ENCODE data around the gene TBCD.
"Not testable (repeated sequence)": the region's sequence is repeated elsewhere in the genome, so short reads cannot be mapped to it uniquely, and the experiment has no call there.

The TBCD gene

DNA sequence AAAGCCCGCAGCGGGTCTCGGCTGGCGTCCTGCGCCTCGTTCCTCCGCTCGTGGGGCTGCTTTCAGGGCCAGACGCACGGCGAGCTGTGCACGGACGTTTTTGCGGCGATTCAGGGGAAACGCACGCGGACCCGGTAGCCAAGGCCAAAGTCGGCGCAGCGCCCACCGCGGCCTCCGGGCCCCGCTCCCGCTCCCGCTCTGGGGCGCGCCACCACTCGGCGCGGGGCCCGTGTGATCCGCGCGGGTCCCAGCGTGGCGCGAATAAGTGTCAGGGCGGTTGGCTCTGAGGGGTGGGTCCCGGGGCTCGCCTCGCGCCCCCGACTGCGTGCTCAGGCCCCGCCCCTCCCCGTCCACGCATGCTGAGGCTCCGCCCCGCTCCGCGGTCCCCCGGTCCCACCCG is 694 bp upstream of the TBCD start:
- Histone ChIP-seq H3K36me3 (ENCODE audit: control insufficient read depth, insufficient read depth, low read length) (no peaks in the 10 kb centered on the region), H3K4me1 (ENCODE audit: control insufficient read depth, insufficient read depth, low read length) (peaks cover 20% of the 10 kb centered on the region), H3K9ac (ENCODE audit: low read depth, low read length) (no peak overlapping the region), H3K27me3 (ENCODE audit: control insufficient read depth, insufficient read depth, low read length) (no peaks in the 10 kb centered on the region), H3K9me3 (ENCODE audit: control insufficient read depth, insufficient read depth, low read length) (peaks cover 2% of the 10 kb centered on the region; the same call in 1 of the 2 replicates), H3K27ac (ENCODE audit: low read depth, low read length) (no peak overlapping the region), H3K4me3 (ENCODE audit: low read depth, low read length) (peak overlapping the region; percentile 68)

DNA sequence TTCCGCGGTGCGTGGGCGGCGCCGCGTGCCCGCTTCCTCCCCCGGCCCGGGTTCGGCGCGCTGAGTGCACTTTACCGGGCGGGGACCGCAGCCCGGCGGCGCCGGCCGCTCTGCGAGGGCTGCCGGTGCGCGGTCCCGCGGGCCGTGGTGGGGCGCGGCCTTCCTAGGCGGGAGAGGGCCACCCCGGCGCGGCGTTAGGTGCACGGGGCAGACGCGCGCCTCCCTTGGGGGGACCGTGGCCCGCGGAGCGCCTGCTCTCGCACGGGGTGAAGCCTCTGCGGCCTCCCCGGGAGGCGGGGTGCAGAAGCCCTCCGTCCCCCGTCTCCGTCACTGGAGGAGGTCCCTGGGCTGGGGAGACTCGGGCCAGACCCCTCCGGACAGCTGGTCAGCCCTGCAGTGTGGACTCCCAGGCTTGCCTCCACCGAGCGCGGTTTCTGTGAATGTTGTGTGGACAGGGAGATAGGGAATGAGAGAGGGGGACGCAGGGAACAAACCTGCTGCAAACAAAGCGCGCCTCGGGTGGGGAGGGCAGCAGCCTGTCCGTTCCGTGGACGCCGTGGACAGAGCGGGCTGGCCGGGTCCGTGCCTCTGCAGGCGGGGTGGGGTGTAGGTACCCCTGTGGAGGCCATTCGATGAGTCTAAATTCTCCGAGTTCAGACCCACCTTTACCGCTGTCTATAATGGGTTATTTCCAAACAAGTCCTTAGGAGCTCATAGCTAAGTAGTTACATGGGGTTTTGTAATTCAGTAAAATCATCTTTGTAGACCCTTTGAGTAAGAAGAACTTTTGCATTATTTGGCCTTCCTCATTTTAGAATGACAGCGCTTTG is 721 bp downstream of the TBCD start:
- Histone ChIP-seq H3K9ac (ENCODE audit: low read depth, low read length) (peak overlapping the region; percentile 81), H3K9me3 (ENCODE audit: control insufficient read depth, insufficient read depth, low read length) (no peaks in the 10 kb centered on the region), H3K36me3 (ENCODE audit: control insufficient read depth, insufficient read depth, low read length) (peaks cover 7% of the 10 kb centered on the region; the same call in 1 of the 2 replicates), H3K4me3 (ENCODE audit: low read depth, low read length) (peak overlapping the region; percentile 90), H3K4me1 (ENCODE audit: control insufficient read depth, insufficient read depth, low read length) (peaks cover 21% of the 10 kb centered on the region), H3K27ac (ENCODE audit: low read depth, low read length) (peak overlapping the region; percentile 78), H3K27me3 (ENCODE audit: control insufficient read depth, insufficient read depth, low read length) (no peaks in the 10 kb centered on the region)

DNA sequence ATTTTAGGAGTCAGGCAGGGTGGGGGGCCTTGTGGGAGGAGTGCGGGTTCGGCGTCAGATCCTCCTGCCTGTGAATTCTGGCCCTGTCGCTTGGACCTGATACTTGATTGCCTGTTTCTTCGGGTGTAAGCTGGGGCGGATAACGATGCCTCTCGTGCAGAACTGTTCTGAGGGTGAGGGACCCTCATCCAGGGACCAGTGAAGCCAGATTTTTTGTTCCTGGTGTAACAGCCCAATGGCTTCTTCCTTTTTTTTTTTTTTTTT is 1.3 kb downstream of the TBCD start:
- Histone ChIP-seq H3K27ac (ENCODE audit: low read depth, low read length) (no peak overlapping the region), H3K4me3 (ENCODE audit: low read depth, low read length) (peak overlapping the region; percentile 90), H3K9ac (ENCODE audit: low read depth, low read length) (no peak overlapping the region)

DNA sequence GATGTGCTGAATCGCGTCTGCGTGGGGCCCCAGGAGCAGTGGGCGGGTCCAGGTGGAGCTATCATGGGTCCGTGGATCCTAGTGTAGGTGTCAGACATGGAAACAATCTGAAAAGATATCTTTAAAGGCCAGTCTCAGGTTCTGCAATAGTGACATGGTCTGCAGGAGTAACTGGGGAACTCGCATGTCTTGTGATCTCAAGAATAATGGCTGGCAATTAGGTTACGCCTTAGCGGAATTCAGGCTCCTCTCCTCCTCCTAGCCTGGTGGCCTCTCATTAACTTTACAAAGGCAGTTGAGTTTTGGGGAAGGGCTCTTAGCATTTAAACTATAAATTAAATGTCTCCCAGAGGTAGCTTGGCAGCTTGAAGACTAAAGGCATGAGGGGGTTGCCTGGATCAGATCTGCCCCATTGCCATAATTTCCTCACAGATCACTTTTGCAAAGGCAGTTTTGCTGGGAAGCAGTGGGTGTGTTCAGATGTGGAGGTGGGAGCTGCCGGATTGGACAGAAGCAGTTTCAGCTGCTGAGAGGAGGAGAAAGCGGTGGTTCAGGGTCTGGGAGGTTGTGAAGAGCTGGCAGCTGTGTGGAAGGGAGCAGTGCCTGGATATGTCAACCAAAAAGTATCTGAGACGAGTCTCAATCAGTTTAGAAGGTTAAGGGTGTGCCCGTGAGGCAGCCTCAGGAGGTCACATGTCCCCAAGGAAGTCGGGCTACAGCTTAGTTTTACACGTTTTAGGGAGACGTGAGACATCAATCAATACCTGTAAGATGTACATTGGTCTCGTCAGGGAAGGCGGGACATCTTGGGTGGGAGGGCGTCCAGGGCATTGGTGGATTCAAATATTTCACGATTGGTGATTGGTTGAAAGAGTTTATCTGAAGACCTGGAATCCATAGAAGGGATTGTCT is 2.7 kb downstream of the TBCD start:
- Histone ChIP-seq H3K9ac (ENCODE audit: low read depth, low read length) (no peak overlapping the region; the same call in 1 of the 2 replicates), H3K9me3 (ENCODE audit: control insufficient read depth, insufficient read depth, low read length) (no peaks in the 10 kb centered on the region), H3K4me3 (ENCODE audit: low read depth, low read length) (peak overlapping the region; percentile 43), H3K27me3 (ENCODE audit: control insufficient read depth, insufficient read depth, low read length) (no peaks in the 10 kb centered on the region), H3K27ac (ENCODE audit: low read depth, low read length) (peak overlapping the region; percentile 74), H3K36me3 (ENCODE audit: control insufficient read depth, insufficient read depth, low read length) (peaks cover 12% of the 10 kb centered on the region; the same call in 1 of the 2 replicates), H3K4me1 (ENCODE audit: control insufficient read depth, insufficient read depth, low read length) (peaks cover 21% of the 10 kb centered on the region)

More for the DNA sequence above, 1.3 kb downstream of the TBCD start:
- H3K9me3 ChIP-seq (ENCODE audit: control insufficient read depth, insufficient read depth, low read length), result no peaks in the 10 kb centered on the region
- H3K36me3 ChIP-seq (ENCODE audit: control insufficient read depth, insufficient read depth, low read length), result peaks cover 12% of the 10 kb centered on the region; the same call in 1 of the 2 replicates
- H3K27me3 ChIP-seq (ENCODE audit: control insufficient read depth, insufficient read depth, low read length), result no peaks in the 10 kb centered on the region
- H3K4me1 ChIP-seq (ENCODE audit: control insufficient read depth, insufficient read depth, low read length), result peaks cover 21% of the 10 kb centered on the region

DNA sequence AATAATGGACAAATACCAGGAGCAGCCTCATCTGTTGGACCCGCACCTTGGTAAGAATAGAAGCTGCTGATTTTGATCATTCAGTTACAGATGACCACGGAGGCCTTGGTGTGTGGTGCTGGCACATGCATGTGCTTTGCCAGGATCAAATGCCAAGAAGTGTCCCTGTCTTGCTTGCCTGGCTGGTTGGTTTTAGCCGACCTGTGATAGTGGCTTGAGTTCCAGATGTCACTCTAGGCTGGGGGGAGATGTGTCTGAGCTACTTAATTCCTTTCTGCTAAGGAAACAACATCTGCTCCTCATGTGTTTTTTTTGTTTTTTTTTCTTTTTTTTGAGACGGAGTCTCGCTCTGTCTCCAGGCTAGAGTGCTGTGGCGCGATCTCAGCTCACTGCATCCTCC is 4.3 kb downstream of the TBCD start:
- Histone ChIP-seq H3K4me3 (ENCODE audit: low read depth, low read length) (no peak overlapping the region), H3K36me3 (ENCODE audit: control insufficient read depth, insufficient read depth, low read length) (peaks cover 23% of the 10 kb centered on the region), H3K27ac (ENCODE audit: low read depth, low read length) (no peak overlapping the region)

DNA sequence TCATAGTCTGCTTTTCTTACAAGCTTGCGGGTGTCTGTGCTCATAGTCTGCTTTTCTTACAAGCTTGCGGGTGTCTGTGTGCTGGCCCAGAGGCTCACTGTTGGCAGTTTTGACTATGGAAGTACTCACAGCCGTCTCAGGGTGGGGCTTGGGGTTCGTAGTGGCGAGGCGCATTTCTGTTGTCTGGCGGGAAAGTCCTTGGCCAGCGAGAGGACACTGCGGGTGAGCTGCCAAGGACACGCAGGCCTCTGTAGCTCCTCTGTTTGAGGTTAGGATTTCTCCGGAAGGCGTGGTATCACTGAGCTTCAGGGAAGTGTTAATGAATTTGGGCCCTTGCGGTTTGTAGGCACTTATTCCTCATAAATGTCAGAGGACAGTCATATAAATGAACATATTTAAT is 13.5 kb downstream of the TBCD start:
- Histone ChIP-seq H3K36me3 (ENCODE audit: control insufficient read depth, insufficient read depth, low read length) (peaks cover 73% of the 10 kb centered on the region), H3K9ac (ENCODE audit: low read depth, low read length) (no peak overlapping the region), H3K27me3 (ENCODE audit: control insufficient read depth, insufficient read depth, low read length) (no peaks in the 10 kb centered on the region), H3K4me3 (ENCODE audit: low read depth, low read length) (no peak overlapping the region), H3K9me3 (ENCODE audit: control insufficient read depth, insufficient read depth, low read length) (no peaks in the 10 kb centered on the region), H3K27ac (ENCODE audit: low read depth, low read length) (no peak overlapping the region), H3K4me1 (ENCODE audit: control insufficient read depth, insufficient read depth, low read length) (no peaks in the 10 kb centered on the region)

More for the DNA sequence above, 4.3 kb downstream of the TBCD start:
- Histone ChIP-seq H3K27me3 (ENCODE audit: control insufficient read depth, insufficient read depth, low read length) (no peaks in the 10 kb centered on the region), H3K9ac (ENCODE audit: low read depth, low read length) (no peak overlapping the region), H3K4me1 (ENCODE audit: control insufficient read depth, insufficient read depth, low read length) (peaks cover 21% of the 10 kb centered on the region), H3K9me3 (ENCODE audit: control insufficient read depth, insufficient read depth, low read length) (no peaks in the 10 kb centered on the region)

DNA sequence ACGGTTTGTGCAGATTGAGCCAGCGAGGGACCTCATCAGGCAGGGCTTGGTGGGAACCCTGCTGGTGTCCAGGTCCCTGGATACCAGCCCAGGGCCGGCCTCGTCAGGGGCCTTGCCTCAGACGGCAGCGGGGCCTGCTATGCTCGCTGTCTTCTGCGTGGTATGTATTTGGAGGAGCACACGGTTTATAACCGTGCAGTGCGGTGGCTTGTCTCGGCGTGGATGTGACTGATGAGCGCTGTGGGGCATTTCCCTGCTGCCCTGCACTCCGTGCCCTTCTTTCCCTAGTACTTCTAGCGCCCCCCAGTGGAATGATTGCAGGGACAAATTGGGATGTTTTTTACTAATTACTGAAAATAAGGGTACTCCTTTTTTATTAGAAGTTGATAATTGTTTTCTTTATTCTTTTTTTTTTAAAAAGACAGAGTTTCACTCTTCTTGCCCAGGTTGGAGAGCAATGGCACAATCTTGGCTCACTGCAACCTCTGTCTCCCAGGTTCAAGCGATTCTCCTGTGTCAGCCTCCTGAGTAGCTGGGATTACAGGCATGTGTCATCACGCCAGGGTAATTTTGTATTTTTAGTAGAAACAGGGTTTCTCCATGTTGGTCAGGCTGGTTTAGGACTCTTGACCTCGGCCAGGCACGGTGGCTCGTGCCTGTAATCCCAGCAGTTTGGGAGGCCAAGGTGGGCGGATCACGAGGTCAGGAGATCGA is 15.3 kb downstream of the TBCD start:
- no peak overlapping the region for H3K27ac ChIP-seq (ENCODE audit: low read depth, low read length)
- H3K27me3 ChIP-seq (ENCODE audit: control insufficient read depth, insufficient read depth, low read length), result no peaks in the 10 kb centered on the region
- H3K4me1 ChIP-seq (ENCODE audit: control insufficient read depth, insufficient read depth, low read length), result no peaks in the 10 kb centered on the region
- H3K36me3 ChIP-seq (ENCODE audit: control insufficient read depth, insufficient read depth, low read length), result peaks cover 76% of the 10 kb centered on the region
- no peak overlapping the region for H3K4me3 ChIP-seq (ENCODE audit: low read depth, low read length)
- H3K9ac ChIP-seq (ENCODE audit: low read depth, low read length), result no peak overlapping the region
- H3K9me3 ChIP-seq (ENCODE audit: control insufficient read depth, insufficient read depth, low read length), result no peaks in the 10 kb centered on the region

DNA sequence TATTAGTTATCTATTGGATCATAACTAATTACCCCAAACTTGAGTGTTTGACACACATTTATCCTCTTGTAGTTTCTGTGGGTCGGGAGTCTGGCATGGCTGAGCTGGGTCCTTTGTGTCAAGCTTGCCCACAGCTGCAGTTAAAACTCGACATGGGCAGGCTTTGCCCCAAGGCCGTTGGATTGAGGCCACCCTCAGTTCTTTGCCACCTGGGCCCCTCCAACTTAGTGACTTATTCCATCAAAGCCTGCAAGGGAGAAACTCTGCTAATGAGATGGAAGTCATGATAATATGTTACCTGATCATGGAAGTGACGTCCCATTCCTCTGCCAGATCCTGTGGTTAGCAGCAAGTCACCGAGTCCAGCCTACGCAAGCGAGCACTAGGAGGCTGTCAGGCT is 17.2 kb downstream of the TBCD start:
- H3K27me3 ChIP-seq (ENCODE audit: control insufficient read depth, insufficient read depth, low read length), result no peaks in the 10 kb centered on the region
- H3K27ac ChIP-seq (ENCODE audit: low read depth, low read length), result no peak overlapping the region
- H3K4me3 ChIP-seq (ENCODE audit: low read depth, low read length), result no peak overlapping the region
- H3K36me3 ChIP-seq (ENCODE audit: control insufficient read depth, insufficient read depth, low read length), result peaks cover 73% of the 10 kb centered on the region
- H3K9ac ChIP-seq (ENCODE audit: low read depth, low read length), result no peak overlapping the region
- H3K9me3 ChIP-seq (ENCODE audit: control insufficient read depth, insufficient read depth, low read length), result no peaks in the 10 kb centered on the region
- H3K4me1 ChIP-seq (ENCODE audit: control insufficient read depth, insufficient read depth, low read length), result no peaks in the 10 kb centered on the region

DNA sequence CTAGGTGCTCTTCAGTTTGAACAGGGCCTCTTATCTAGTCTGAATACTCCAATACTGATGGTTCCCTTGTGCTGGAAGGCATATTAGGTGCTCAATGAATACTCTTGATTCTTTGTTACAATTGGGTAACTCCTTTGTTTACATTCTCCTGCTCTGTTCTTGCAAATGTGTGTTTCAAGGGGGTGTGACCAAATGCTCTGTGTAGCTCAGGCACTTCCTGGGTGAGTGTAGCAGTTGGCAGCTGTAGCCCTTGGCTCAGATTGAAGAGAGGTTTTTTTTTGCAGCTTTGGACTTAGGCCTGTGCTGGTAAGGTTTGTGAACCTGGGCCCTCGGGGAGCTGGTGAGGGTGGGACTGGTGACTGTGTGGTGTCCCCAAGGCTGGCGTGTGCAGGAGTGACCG is 20.2 kb downstream of the TBCD start:
- Histone ChIP-seq H3K4me1 (ENCODE audit: control insufficient read depth, insufficient read depth, low read length) (no peaks in the 10 kb centered on the region), H3K36me3 (ENCODE audit: control insufficient read depth, insufficient read depth, low read length) (peaks cover 67% of the 10 kb centered on the region), H3K9ac (ENCODE audit: low read depth, low read length) (no peak overlapping the region), H3K27ac (ENCODE audit: low read depth, low read length) (no peak overlapping the region), H3K27me3 (ENCODE audit: control insufficient read depth, insufficient read depth, low read length) (no peaks in the 10 kb centered on the region), H3K4me3 (ENCODE audit: low read depth, low read length) (no peak overlapping the region), H3K9me3 (ENCODE audit: control insufficient read depth, insufficient read depth, low read length) (no peaks in the 10 kb centered on the region)

DNA sequence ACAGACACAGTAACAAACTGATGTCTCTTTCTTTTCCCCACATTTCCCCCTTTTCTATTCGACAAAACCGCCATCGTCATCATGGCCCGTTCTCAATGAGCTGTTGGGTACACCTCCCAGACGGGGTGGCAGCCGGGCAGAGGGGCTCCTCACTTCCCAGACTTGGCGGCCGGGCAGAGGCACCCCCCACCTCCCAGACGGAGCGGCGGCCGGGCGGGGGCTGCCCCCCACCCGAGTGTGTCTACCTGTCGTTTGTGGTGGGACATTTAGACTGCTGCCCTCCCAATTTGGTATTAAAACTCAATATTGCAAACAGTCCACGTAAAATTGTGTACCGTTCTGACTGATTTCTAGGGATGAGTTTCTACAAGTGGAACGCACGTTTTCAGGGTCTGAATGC is 22.6 kb downstream of the TBCD start:
- not testable (repeated sequence) for H3K9ac ChIP-seq (ENCODE audit: low read depth, low read length); H3K27me3 ChIP-seq (ENCODE audit: control insufficient read depth, insufficient read depth, low read length); H3K9me3 ChIP-seq (ENCODE audit: control insufficient read depth, insufficient read depth, low read length); H3K4me3 ChIP-seq (ENCODE audit: low read depth, low read length); H3K4me1 ChIP-seq (ENCODE audit: control insufficient read depth, insufficient read depth, low read length); H3K27ac ChIP-seq (ENCODE audit: low read depth, low read length)
- H3K36me3 ChIP-seq (ENCODE audit: control insufficient read depth, insufficient read depth, low read length), result peaks cover 48% of the 10 kb centered on the region
